ENCODE results near the gene APOA1.
"Not testable (repeated sequence)": the region's sequence is repeated elsewhere in the genome, so short reads cannot be mapped to it uniquely, and the experiment has no call there.

The APOA1 gene

DNA sequence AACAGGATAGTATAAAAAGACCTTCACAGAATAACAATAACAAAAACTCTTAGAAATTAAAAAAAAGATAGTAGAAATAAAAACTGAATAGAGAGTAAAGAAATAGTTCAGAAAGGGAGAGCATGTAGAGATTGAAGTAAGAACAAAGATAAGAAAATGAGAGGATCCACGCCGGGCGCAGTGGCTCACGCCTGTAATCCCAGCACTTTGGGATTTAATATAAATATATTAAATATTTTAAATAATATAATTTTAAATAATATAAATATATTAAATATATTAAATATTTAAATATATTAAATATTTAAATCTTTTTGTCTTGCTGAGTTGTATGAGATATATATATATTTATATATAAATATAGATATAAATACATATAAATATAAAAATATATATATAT, 25.3 kb downstream of the APOA1 start:
- TF ChIP-seq, protein P1, sequence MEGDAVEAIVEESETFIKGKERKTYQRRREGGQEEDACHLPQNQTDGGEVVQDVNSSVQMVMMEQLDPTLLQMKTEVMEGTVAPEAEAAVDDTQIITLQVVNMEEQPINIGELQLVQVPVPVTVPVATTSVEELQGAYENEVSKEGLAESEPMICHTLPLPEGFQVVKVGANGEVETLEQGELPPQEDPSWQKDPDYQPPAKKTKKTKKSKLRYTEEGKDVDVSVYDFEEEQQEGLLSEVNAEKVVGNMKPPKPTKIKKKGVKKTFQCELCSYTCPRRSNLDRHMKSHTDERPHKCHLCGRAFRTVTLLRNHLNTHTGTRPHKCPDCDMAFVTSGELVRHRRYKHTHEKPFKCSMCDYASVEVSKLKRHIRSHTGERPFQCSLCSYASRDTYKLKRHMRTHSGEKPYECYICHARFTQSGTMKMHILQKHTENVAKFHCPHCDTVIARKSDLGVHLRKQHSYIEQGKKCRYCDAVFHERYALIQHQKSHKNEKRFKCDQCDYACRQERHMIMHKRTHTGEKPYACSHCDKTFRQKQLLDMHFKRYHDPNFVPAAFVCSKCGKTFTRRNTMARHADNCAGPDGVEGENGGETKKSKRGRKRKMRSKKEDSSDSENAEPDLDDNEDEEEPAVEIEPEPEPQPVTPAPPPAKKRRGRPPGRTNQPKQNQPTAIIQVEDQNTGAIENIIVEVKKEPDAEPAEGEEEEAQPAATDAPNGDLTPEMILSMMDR (IDR thresholded peaks at IDR 0.05; ENCODE audit: low read depth, low read length) = no peak
- Histone ChIP-seq H3K4me1 (no peaks in the 10 kb centered on the region), H3K27me3 (no peaks in the 10 kb centered on the region), H3K9me3 (no peaks in the 10 kb centered on the region), H3K36me3 (no peaks in the 10 kb centered on the region), H3K4me3 (ENCODE audit: low read depth, low read length) (no peak overlapping the region)
- no peak for DNase-seq

- H3K9me3 ChIP-seq = no peaks in the 10 kb centered on the region
- H3K4me1 ChIP-seq = no peaks in the 10 kb centered on the region
- TF ChIP-seq, protein P1 (IDR thresholded peaks at IDR 0.05; ENCODE audit: low read depth, low read length) = no peak
- H3K4me3 ChIP-seq (ENCODE audit: low read depth, low read length) = no peak overlapping the region
- H3K27me3 ChIP-seq = no peaks in the 10 kb centered on the region
- DNase-seq = no peak
- H3K36me3 ChIP-seq = no peaks in the 10 kb centered on the region
Observed at GRCh38 chr11:116811194-116811593, 26.2 kb downstream of the APOA1 start.

GRCh38 chr11:116808262-116809175, 28.9 kb downstream of the APOA1 start:
- TF ChIP-seq, protein P1 (IDR thresholded peaks at IDR 0.05; ENCODE audit: low read depth, low read length) = no peak

GRCh38 chr11:116807601-116808261, 29.7 kb downstream of the APOA1 start:
- no peak for DNase-seq
- H3K9me3 ChIP-seq = no peaks in the 10 kb centered on the region
- H3K27me3 ChIP-seq = no peaks in the 10 kb centered on the region
- H3K36me3 ChIP-seq = no peaks in the 10 kb centered on the region
- TF ChIP-seq, protein P1 (IDR thresholded peaks at IDR 0.05; ENCODE audit: low read depth, low read length) = no peak
- no peak overlapping the region for H3K4me3 ChIP-seq (ENCODE audit: low read depth, low read length)
- H3K4me1 ChIP-seq = no peaks in the 10 kb centered on the region

More at GRCh38 chr11:116808262-116809175, 28.9 kb downstream of the APOA1 start:
- no peaks in the 10 kb centered on the region for H3K36me3 ChIP-seq
- H3K4me1 ChIP-seq = no peaks in the 10 kb centered on the region
- no peak overlapping the region for H3K4me3 ChIP-seq (ENCODE audit: low read depth, low read length)
- no peaks in the 10 kb centered on the region for H3K27me3 ChIP-seq
- no peak for DNase-seq
- no peaks in the 10 kb centered on the region for H3K9me3 ChIP-seq

- H3K27me3 ChIP-seq = no peaks in the 10 kb centered on the region
- no peaks in the 10 kb centered on the region for H3K36me3 ChIP-seq
- no peak for DNase-seq
- TF ChIP-seq, protein P1 (IDR thresholded peaks at IDR 0.05; ENCODE audit: low read depth, low read length) = no peak
- H3K4me1 ChIP-seq = no peaks in the 10 kb centered on the region
- H3K9me3 ChIP-seq = no peaks in the 10 kb centered on the region
- H3K4me3 ChIP-seq (ENCODE audit: low read depth, low read length) = no peak overlapping the region
Observed at GRCh38 chr11:116804001-116804400, 33.4 kb downstream of the APOA1 start.

DNA sequence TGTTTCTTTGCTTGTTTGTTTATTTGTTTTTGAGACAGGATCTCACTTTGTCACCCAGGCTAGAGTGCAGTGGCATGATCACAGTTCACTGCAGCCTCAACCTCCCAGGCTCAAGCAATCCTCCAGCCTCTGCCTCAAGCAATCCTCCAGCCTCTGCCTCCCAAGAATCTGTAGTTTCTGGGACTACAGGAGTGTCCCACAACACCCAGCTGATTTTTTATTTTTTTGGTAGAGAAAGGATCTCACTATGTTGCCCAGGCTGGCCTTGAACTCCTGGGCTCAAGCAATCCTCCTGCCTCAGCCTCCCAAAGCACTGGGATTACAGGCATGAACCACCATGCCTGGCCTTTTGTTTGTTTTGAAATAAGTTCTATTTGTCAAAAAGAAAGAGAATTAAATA, 35.8 kb downstream of the APOA1 start:
- not testable (repeated sequence) for H3K36me3 ChIP-seq; H3K27me3 ChIP-seq; H3K4me1 ChIP-seq; H3K4me3 ChIP-seq (ENCODE audit: low read depth, low read length); DNase-seq; H3K9me3 ChIP-seq

Data from BE2C (cell line).